ENCODE measurements around the gene KLHL4. TPM values are rescaled to one million over a fixed set of nuclear protein-coding genes. Genes with fewer than 3 reads are reported as not detected.
"Not testable (repeated sequence)": the region's sequence is repeated elsewhere in the genome, so short reads cannot be mapped to it uniquely, and the experiment has no call there.

KLHL4 gene
- total RNA-seq, 2 donors from 2014 or later = 1.1 to 1.2 TPM

DNA sequence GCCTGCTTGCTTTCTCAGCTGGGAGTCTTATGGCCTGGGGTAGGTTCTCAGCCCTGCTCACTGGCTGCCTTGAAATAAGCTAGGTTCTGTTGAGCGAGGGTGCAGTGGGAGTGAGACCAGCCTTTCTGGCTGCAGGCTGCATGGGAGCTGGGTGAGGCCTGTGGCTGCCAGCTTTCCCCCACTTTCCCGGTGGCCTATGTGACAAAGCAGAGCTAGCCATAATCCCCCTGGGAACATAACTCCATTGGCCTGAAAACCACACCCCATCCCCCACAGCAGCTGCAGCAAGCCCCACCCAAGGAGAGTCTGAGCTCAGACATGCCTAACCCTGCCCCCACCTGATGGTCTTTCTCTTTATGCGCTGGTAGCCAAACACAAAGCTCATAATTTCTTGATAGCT lies 118.9 kb downstream of the KLHL4 start:
- ATAC-seq (no peak), DNase-seq (no peak)
- intact Hi-C loops (cut with DNase I) = no loop called here

DNA sequence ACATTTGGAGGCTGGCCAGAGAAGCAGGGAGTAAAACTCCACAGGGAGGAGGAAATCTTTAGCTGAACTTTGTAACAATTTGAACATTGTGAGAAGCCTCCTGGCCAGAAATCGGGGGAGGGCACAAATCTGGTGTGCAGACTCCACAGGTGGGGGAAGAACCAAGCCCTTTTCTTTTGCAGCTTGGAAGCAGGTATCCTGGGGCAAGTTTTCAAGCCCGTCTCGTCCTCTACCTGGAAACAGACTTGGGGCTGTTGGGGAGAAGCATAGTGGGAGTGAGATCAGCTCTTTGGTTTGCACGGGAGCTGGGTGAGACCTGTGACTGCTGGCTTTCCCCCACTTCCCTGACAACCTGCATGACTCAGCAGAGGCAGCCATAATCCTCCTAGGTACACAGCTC lies 123.8 kb downstream of the KLHL4 start:
- ATAC-seq; DNase-seq; intact Hi-C loops (cut with DNase I): not testable (repeated sequence)

DNA sequence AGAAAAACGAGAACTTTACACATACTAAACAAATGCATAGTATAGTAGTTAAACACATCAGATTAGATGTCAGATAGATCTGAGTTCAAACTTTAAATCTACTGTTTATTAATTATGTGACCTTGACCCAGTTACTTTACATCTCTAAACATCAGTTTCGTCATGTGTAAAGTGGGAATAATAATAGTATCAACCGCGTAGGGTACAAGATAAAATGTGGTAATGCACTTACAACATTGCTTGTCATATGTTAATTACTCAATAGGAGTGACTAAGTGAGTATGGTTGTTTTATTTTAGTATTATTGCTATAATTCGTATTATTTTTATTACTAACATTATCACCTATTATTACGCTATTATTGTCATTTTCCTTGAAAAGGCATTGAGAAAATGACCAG lies 144.2 kb downstream of the KLHL4 start:
- intact Hi-C loops (cut with DNase I) = no loop called here
- ATAC-seq = no peak
- DNase-seq = no peak

DNA sequence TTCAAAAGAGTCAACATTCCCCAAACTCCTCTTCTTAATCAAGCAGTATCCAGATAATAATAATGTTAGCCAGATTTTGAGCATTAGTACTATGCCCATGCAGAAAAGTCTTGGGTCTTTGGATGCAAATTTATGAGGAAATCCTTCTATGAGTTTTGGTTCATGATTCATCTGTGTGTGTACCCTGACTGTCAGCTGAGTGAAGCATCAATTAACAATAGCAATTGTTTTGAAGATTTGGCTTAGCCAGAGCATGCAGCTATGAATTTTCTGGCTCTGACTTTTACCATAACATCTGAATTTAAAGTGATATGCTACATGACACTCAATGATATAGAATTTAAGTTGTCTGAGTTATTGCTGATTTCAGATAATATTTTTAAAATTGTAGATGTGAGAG lies 145.8 kb downstream of the KLHL4 start:
- intact Hi-C loops (cut with DNase I) = no loop called here

DNA sequence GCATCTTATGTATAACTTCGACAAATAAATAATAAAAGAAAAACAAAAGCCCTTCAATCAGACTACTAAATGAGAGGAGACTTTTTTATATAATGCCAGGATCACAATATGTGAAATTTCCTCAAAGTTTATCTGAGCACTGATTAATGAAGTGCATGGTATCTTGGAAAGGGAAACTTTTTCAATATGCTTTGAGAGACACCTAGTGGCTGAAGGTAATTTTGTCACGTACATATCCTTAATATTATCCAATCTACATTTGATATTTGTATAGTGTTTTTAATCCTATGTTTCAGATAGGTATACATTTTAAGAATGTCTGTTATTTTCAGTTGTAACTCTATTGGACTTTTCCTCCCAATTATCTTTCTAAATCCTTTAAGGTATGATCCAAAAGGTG lies 146.8 kb downstream of the KLHL4 start:
- intact Hi-C loops (cut with DNase I) = loop anchor here in 1 of 2 donors (2.0 kb wide), 1 partner anchor 326 kb away; no protein-coding TSS in a partner anchor
- ATAC-seq (no peak), DNase-seq (no peak)

More for the DNA sequence above, 145.8 kb downstream of the KLHL4 start:
- ATAC-seq (no peak), DNase-seq (no peak)

DNA sequence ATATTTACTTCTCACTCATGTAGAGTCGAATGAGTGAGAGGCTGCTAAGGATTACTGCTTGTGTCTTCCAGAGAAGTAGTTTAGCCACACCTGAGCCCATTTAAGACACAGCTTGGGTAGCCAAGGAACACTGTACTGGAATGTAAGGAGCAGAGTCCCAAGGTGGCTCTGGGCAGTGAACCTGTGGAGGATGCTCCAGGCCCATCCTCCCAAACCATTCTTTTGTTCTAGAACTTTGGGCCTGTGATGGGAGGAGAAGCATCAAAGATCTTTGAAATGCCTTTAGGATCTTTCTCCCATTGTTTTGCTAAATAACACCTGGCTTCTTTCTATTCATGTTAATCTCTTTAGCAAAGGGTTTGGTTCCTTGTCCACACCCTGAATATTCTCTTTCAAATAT lies 162.2 kb downstream of the KLHL4 start:
- DNase-seq = no peak
- intact Hi-C loops (cut with DNase I) = no loop called here
- ATAC-seq = no peak

DNA sequence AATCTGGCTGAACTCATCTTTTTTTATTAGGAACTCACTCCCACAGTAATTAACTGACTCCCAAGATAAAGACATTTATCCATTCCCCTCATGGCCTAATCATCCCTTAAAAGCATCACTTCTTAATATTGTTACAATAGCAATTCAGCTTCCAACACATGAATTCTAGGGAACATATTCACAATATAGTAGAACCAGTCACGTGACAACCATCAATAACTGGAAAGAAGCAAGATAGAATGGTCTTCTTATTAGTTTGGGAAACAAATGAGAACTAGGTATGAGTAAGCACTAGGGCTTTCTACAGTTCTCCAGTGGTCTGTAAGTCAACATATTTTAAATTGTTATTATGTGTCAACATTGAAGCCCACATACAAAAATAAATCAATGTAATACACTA lies 170.1 kb downstream of the KLHL4 start:
- ATAC-seq = no peak
- intact Hi-C loops (cut with DNase I) = no loop called here
- DNase-seq = no peak

DNA sequence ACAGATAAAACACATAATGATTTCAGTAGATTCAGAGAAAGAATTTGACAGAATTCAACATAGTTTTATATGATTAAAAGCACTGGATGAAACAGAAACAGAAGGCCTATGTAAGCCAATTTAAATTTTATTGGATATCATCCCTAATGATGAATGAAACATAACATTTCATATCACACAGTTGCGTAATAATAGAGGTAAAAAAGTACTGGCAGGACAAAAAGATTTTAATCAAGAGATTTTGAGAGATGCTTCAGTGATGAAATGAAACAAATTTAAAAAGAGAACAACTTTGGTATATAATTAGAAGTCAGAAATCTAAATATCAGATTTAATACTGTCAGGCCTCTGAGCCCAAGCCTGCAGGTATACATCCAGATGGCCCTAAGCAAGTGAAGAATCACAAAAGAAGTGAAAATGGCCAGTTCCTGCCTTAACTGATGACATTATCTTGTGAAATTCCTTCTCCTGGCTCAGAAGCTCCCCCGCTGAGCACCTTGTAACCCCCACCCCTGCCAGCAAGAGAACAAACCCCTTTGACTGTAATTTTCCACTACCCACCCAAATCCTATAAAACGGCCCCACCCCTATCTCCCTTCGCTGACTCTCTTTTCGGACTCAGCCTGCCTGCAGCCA lies 170.6 kb downstream of the KLHL4 start:
- DNase-seq; intact Hi-C loops (cut with DNase I); ATAC-seq: not testable (repeated sequence)

DNA sequence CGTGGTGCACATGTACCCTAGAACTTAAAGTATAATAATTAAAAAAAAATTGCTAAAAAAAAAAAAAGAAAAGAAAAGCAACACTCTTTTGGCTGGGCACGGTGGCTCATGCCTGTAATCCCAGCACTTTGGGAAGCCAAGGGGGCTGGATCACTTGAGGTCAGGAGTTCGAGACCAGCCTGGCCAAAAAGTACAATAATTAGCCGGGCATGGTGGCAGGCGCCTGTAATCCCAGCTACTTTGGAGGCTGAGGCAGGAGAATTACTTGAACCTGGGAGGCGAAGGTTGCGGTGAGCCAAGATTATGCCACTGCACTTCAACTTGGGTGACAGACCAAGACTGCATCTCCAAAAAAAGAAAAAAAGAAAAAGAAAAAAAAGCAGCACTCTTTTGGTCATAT lies 171.6 kb downstream of the KLHL4 start:
- ATAC-seq; intact Hi-C loops (cut with DNase I); DNase-seq: not testable (repeated sequence)

DNA sequence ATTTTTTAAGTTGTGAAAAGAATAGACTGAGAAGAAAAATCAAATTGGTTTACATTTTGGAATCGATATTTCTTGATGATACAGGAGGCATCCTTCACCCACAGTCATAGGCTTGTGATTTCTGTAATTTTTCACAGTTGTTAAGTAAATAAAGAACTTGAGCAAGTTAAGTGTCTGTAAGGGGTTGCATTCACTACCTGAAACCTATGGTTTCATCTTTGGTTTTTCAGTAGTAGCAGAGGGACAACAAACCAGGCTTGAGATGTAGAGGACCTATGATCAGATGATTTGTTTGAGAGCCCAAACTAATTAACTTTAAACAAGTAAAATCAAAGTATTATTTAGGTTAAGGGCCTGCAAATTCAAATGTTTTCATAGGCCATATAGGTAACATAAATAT lies 175.6 kb downstream of the KLHL4 start:
- intact Hi-C loops (cut with DNase I) = no loop called here
- DNase-seq = no peak
- no peak for ATAC-seq

DNA sequence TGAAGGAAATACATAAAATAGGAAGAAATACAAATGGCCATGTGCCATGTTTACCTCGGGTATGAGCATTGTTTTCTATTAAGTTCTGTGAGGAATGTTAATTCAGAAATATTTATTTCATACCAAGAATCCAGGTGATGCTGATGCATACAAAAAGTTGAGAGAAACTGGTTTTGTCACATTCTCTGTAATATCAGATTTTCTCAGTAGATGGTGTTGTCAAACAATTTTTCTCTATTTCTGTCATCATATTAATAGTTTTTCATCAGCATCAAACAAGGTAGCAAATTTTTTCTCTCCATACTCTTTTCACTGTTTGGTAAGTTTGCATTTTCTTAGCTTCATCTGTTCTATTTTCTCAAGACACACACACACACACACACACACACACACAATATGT lies 179.8 kb downstream of the KLHL4 start:
- intact Hi-C loops (cut with DNase I) = no loop called here
- DNase-seq (no peak), ATAC-seq (no peak)

DNA sequence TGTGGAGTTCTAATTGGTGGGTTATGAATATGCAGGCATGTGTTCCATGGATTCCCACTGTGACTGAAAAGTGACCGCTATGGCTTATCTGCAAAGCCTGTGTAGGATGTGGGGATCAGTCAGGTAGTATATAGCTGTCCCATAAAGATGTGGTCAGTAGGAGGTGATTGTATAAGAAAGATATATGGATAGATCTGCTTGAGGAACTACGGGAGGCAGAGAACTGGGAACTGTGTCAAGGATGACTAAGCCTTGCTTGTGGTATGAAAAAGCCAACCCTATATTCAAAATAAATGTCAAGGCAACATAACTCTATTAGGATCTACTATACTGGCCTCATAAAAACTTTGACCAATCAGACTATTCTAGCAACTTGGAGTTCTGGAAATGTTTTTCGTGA lies 185.2 kb downstream of the KLHL4 start:
- intact Hi-C loops (cut with DNase I) = no loop called here
- no peak for ATAC-seq
- no peak for DNase-seq

DNA sequence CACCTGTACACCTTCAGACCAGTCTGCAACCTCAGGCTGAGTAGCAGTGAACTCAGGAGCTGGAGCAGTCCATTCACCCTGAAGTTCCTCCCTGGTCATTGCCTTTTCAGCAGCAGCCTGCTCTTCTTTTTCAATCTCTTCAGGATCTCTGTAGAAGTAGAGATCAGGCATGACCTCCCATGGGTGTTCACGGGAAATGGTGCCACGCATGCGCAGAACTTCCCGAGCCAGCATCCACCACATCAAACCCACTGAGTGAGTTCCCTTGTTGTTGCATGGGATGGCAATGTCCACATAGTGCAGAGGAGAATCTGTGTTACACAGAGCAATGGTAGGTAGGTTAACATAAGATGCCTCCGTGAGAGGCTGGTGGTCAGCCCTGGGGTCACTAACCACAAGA lies 185.9 kb downstream of the KLHL4 start:
- intact Hi-C loops (cut with DNase I) = not testable (repeated sequence)

DNA sequence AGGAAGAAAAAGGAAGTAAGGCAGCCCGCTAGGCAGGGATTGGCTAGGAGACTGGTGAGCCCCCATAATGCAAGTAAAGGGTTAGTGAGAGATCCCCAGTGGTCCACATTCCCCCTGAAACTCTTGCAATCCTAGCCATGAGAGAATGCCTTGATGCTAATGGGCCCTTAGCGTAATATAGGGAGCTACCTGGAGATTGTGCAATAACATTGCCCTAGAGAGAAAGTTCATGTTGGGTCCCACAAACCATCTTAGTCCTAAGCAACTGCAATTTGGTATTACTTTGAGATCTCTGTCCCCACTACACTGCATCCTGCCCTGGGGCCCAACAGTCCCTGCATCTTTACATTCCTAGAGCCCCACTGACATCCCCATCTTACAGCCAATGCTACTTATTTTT lies 188.5 kb downstream of the KLHL4 start:
- ATAC-seq (no peak), DNase-seq (no peak)
- intact Hi-C loops (cut with DNase I) = no loop called here

More for the DNA sequence above, 185.9 kb downstream of the KLHL4 start:
- not testable (repeated sequence) for ATAC-seq, DNase-seq

DNA sequence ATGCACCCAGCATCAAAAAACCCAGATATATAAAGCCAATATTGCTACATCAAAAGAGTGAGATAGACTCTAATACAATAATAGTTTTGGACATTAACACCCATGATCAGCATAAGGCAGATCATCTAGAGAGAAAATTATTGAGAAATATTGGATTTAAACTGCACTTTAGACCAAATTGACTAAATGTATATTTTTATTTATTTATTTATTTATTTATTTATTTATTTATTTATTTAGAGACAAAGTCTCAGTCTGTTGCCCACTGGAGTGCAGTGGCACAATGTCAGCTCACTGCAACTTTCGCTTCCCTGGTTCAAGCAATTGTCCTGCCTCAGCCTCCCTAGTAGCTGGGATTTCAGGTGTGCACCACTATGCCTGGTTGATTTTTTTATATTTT lies 193.0 kb downstream of the KLHL4 start:
- intact Hi-C loops (cut with DNase I) = no loop called here
- DNase-seq (no peak), ATAC-seq (no peak)
